HCT116 (cell line): ENCODE measurements around the gene DPP10. TPM values are rescaled to one million over a fixed set of nuclear protein-coding genes. Genes with fewer than 3 reads are reported as not detected.

Experiments
- ATAC-seq: fragments of 200-7000 bp; cut with Tn5 transposase; 2 replicates; pipeline ENCODE4 v1.9.1; 2020; ENCODE audit warnings: mild to moderate bottlenecking, moderate library complexity
- BruUV-seq: library from RNA; stranded (reverse); fragments of 400-500 nt; replicated peaks from 2 replicates; lab custom pipeline; 2021; lab: Mats Ljungman, UMichigan
- CTCF ChIA-PET: fragments of 300-600 bp; sonication (Branson Sonifier 250); formaldehyde crosslinking; loops from one replicate; lab custom pipeline; 2021; ENCODE audit warnings: antibody characterized with exemption; lab: Charles Lee
- POLR2A ChIA-PET: fragments of 300-600, 350-600 bp; sonication (Branson Sonifier 250); formaldehyde crosslinking; loops from one replicate; lab custom pipeline; 2021; ENCODE audit warnings: antibody characterized with exemption; lab: Charles Lee
- RAD21 ChIA-PET, 2 experiments: fragments of 300-600 bp; sonication (Branson Sonifier 250); formaldehyde crosslinking; loops; one replicate each; lab custom pipeline; 2023; ENCODE audit warnings: low total read pairs in 2 of 2; ENCODE audit not compliant: uncharacterized antibody in 2 of 2, unreplicated experiment in 2 of 2, low non-redundant PET in 1 of 2; lab: Charles Lee
- DNase-seq: peaks from one replicate; pipeline ENCODE4 v3.0.0-alpha.2; 2010; ENCODE audit warnings: low read depth, low spot score
- H2AFZ ChIP-seq: fragments of 200-600 bp; shearing (Covaris generic), sonication (generic); 2 replicates; pipeline ENCODE4 v1.6.1; 2017; ENCODE audit warnings: low read depth, mixed run types, mixed read lengths, antibody characterized with exemption, low read length; ENCODE audit not compliant: poor library complexity, severe bottlenecking
- H3K27ac ChIP-seq: 2 replicates; pipeline ENCODE4 v1.5.1; 2012; ENCODE audit warnings: low read depth, low read length
- H3K27me3 ChIP-seq: fragments of 200-600 bp; sonication (generic); 2 replicates; pipeline ENCODE4 v1.6.1; 2016; ENCODE audit warnings: mixed run types, low read length, mixed read lengths; ENCODE audit not compliant: insufficient read depth
- H3K36me3 ChIP-seq, 2 experiments: fragments of 200-500 bp in 1 of 2; fragments of 200-600 bp in 1 of 2; sonication (Bioruptor generic) in 1 of 2; sonication (generic) in 1 of 2; 2 replicates each; pipeline versions ENCODE4 v1.5.1 to v1.6.1; 2014 to 2016; ENCODE audit warnings: low read length in 2 of 2, inconsistent platforms in 1 of 2, mixed read lengths in 1 of 2, mixed run types in 1 of 2; ENCODE audit not compliant: insufficient read depth in 2 of 2, control insufficient read depth in 1 of 2
- H3K4me1 ChIP-seq, 2 experiments: fragments of 200-600 bp in 1 of 2; sonication (generic) in 1 of 2; 2 replicates each; pipeline versions ENCODE4 v1.5.1 to v1.6.1; 2012 to 2017; ENCODE audit warnings: low read length in 2 of 2, inconsistent platforms in 1 of 2, mild to moderate bottlenecking in 1 of 2, mixed read lengths in 1 of 2, mixed run types in 1 of 2, moderate library complexity in 1 of 2; ENCODE audit not compliant: insufficient read depth in 2 of 2, control insufficient read depth in 1 of 2
- H3K4me2 ChIP-seq: fragments of 200-600 bp; sonication (generic); 2 replicates; pipeline ENCODE4 v1.6.1; 2017; ENCODE audit warnings: mixed run types, low read length, mixed read lengths
- H3K4me3 ChIP-seq, 2 experiments: fragments of 200-600 bp in 1 of 2; sonication (generic) in 1 of 2; replicated peaks in 1 of 2; 2 replicates each; pipeline ENCODE4 v1.5.1; 2011 to 2016; ENCODE audit warnings: low read length in 2 of 2, control low read depth in 1 of 2, low read depth in 1 of 2, mild to moderate bottlenecking in 1 of 2, mixed read lengths in 1 of 2, mixed run types in 1 of 2
- H3K79me2 ChIP-seq: fragments of 200-600 bp; sonication (generic); 2 replicates; pipeline ENCODE4 v1.6.1; 2017; ENCODE audit warnings: mild to moderate bottlenecking, mixed run types, low read length, moderate library complexity, mixed read lengths; ENCODE audit not compliant: insufficient read depth
- H3K9ac ChIP-seq: fragments of 200-600 bp; sonication (generic); 2 replicates; pipeline ENCODE4 v1.6.1; 2016; ENCODE audit warnings: low read length, mixed read lengths
- H3K9me2 ChIP-seq: fragments of 200-600 bp; sonication (generic), shearing (Covaris generic); 2 replicates; pipeline ENCODE4 v1.6.1; 2017; ENCODE audit warnings: mixed run types, mild to moderate bottlenecking, moderate library complexity; ENCODE audit not compliant: insufficient read depth
- H3K9me3 ChIP-seq, 2 experiments: fragments of 200-500 bp in 1 of 2; fragments of 200-600 bp in 1 of 2; sonication (Bioruptor generic) in 1 of 2; sonication (generic) in 1 of 2; 2 replicates each; pipeline ENCODE4 v1.6.1; 2014 to 2017; ENCODE audit warnings: low read length in 2 of 2, mixed read lengths in 2 of 2, inconsistent platforms in 1 of 2, low read depth in 1 of 2, mild to moderate bottlenecking in 1 of 2, mixed run types in 1 of 2, moderate library complexity in 1 of 2; ENCODE audit not compliant: control insufficient read depth in 1 of 2, insufficient read depth in 1 of 2
- H4K20me1 ChIP-seq: fragments of 200-600 bp; sonication (generic), shearing (Covaris generic); 2 replicates; pipeline ENCODE4 v1.6.1; 2017; ENCODE audit warnings: mixed run types, mild to moderate bottlenecking, moderate library complexity; ENCODE audit not compliant: insufficient read depth
- CEBPB ChIP-seq: IDR thresholded peaks from 2 replicates; pipeline ENCODE4 v1.6.1; 2012; ENCODE audit warnings: low read depth
- EZH2 ChIP-seq: fragments of 200-600 bp; sonication (generic); IDR thresholded peaks from 2 replicates; pipeline ENCODE4 v1.6.1; 2017; ENCODE audit warnings: antibody characterized with exemption, mixed run types
- EZH2phosphoT487 ChIP-seq: fragments of 200-600 bp; IDR thresholded peaks from 2 replicates; pipeline ENCODE4 v1.6.1; 2018; ENCODE audit warnings: antibody characterized with exemption, borderline replicate concordance
- JUND ChIP-seq: IDR thresholded peaks from 2 replicates; pipeline ENCODE4 v1.6.1; 2012
- POLR2A ChIP-seq: IDR thresholded peaks from 2 replicates; pipeline ENCODE4 v1.7.0; 2011; ENCODE audit warnings: borderline replicate concordance; ENCODE audit not compliant: insufficient read depth, insufficient read length; ENCODE audit errors: extremely low read depth
- POLR2AphosphoS5 ChIP-seq: IDR thresholded peaks from 2 replicates; pipeline ENCODE4 v1.6.1; 2011; ENCODE audit warnings: mild to moderate bottlenecking, low read depth, low read length, moderate library complexity
- RAD21 ChIP-seq: IDR thresholded peaks from 2 replicates; pipeline ENCODE4 v1.6.1; 2012; ENCODE audit warnings: low read depth, mild to moderate bottlenecking
- SP1 ChIP-seq: IDR thresholded peaks from 2 replicates; pipeline ENCODE4 v1.6.1; 2012; ENCODE audit warnings: low read depth
- SRF ChIP-seq: IDR thresholded peaks from 2 replicates; pipeline ENCODE4 v1.6.1; 2012; ENCODE audit warnings: low read depth
- YY1 ChIP-seq: IDR thresholded peaks from 2 replicates; pipeline ENCODE4 v1.6.1; 2011; ENCODE audit warnings: low read length, low read depth, moderate library complexity, mild to moderate bottlenecking; ENCODE audit not compliant: insufficient replicate concordance; ENCODE audit errors: extremely low read depth
- ZFX ChIP-seq: fragments of 450-650 bp; IDR thresholded peaks from 2 replicates; pipeline ENCODE4 v1.6.1; 2017
- ZNF274 ChIP-seq: fragments of 200-500 bp; sonication (Bioruptor generic); IDR thresholded peaks from 2 replicates; pipeline ENCODE4 v1.6.1; 2014; ENCODE audit warnings: mild to moderate bottlenecking, low read depth, low read length, inconsistent platforms
- intact Hi-C: fragments of 100-400 bp; cut with micrococcal nuclease; formaldehyde crosslinking; loops from 2 replicates; pipeline ENCODE4 v1.10.0; 2022
- total RNA-seq: library from RNA; stranded (reverse); gene quantifications from one replicate; pipeline ENCODE4 v1.2.1, GENCODE V29; 2021; ENCODE audit not compliant: unreplicated experiment
- TF ChIP-seq, protein P1 (sequence below), 3 experiments: fragments of 200-600 bp in 1 of 3; sonication (generic) in 1 of 3; IDR thresholded peaks in 2 of 3; conservative IDR thresholded peaks in 1 of 3; 2 replicates each; pipeline ENCODE4 v1.5.1; 2012 to 2017; ENCODE audit warnings: low read depth in 2 of 3, low read length in 2 of 3, antibody characterized with exemption in 1 of 3, borderline replicate concordance in 1 of 3, control low read depth in 1 of 3, mild to moderate bottlenecking in 1 of 3, mixed read lengths in 1 of 3, mixed run types in 1 of 3, moderate library complexity in 1 of 3; ENCODE audit not compliant: insufficient read depth in 1 of 3
- TF ChIP-seq, protein P2 (sequence below): IDR thresholded peaks from 2 replicates; pipeline ENCODE4 v1.6.1; 2012; ENCODE audit warnings: low read depth
- TF ChIP-seq, protein P3 (sequence below): IDR thresholded peaks from 2 replicates; pipeline ENCODE4 v1.6.1; 2012
- TF ChIP-seq, protein P4 (sequence below): IDR thresholded peaks from 2 replicates; pipeline ENCODE4 v1.6.1; 2012

Gene DPP10
- total RNA-seq, 1 experiment from 2014 or later, result not detected

DNA sequence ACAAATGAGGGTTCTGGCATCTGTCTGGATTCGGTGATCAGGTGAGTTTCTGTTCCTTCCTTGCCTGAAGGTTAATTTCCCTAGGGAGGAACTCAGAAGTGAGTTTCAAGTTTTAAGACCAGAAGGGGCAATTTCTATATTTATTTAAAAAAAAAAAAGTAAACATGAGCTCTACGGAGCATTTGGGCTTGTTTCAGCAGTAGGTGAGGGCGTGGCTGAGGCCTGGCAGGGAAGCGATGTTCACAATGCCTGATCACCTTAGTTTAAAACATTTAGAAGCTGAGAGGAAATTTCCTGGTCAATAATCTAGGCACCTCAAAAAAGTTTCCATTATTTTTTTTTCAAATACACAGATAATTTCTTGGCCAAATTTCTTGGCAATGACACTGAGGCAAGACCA is 629.1 kb downstream of the DPP10 start:
- H3K27me3 ChIP-seq, result no peaks in the 10 kb centered on the region
- TF ChIP-seq CEBPB (no peak), RAD21 (no peak), JUND (no peak), YY1 (no peak), ZNF274 (no peak), POLR2A (no peak), ZFX (no peak), SP1 (no peak), POLR2AphosphoS5 (no peak), SRF (no peak), EZH2phosphoT487 (no peak), EZH2 (no peak)
- TF ChIP-seq, protein P1, sequence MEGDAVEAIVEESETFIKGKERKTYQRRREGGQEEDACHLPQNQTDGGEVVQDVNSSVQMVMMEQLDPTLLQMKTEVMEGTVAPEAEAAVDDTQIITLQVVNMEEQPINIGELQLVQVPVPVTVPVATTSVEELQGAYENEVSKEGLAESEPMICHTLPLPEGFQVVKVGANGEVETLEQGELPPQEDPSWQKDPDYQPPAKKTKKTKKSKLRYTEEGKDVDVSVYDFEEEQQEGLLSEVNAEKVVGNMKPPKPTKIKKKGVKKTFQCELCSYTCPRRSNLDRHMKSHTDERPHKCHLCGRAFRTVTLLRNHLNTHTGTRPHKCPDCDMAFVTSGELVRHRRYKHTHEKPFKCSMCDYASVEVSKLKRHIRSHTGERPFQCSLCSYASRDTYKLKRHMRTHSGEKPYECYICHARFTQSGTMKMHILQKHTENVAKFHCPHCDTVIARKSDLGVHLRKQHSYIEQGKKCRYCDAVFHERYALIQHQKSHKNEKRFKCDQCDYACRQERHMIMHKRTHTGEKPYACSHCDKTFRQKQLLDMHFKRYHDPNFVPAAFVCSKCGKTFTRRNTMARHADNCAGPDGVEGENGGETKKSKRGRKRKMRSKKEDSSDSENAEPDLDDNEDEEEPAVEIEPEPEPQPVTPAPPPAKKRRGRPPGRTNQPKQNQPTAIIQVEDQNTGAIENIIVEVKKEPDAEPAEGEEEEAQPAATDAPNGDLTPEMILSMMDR (IDR thresholded peaks at IDR 0.05 in 2 of 3, conservative IDR thresholded peaks at IDR 0.05 in 1 of 3; ENCODE audit: borderline replicate concordance in 1 of 3, insufficient read depth in 1 of 3, low read depth in 2 of 3, low read length in 2 of 3), result no peak
- TF ChIP-seq, protein P2, sequence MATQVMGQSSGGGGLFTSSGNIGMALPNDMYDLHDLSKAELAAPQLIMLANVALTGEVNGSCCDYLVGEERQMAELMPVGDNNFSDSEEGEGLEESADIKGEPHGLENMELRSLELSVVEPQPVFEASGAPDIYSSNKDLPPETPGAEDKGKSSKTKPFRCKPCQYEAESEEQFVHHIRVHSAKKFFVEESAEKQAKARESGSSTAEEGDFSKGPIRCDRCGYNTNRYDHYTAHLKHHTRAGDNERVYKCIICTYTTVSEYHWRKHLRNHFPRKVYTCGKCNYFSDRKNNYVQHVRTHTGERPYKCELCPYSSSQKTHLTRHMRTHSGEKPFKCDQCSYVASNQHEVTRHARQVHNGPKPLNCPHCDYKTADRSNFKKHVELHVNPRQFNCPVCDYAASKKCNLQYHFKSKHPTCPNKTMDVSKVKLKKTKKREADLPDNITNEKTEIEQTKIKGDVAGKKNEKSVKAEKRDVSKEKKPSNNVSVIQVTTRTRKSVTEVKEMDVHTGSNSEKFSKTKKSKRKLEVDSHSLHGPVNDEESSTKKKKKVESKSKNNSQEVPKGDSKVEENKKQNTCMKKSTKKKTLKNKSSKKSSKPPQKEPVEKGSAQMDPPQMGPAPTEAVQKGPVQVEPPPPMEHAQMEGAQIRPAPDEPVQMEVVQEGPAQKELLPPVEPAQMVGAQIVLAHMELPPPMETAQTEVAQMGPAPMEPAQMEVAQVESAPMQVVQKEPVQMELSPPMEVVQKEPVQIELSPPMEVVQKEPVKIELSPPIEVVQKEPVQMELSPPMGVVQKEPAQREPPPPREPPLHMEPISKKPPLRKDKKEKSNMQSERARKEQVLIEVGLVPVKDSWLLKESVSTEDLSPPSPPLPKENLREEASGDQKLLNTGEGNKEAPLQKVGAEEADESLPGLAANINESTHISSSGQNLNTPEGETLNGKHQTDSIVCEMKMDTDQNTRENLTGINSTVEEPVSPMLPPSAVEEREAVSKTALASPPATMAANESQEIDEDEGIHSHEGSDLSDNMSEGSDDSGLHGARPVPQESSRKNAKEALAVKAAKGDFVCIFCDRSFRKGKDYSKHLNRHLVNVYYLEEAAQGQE, result no peak
- TF ChIP-seq, protein P3, sequence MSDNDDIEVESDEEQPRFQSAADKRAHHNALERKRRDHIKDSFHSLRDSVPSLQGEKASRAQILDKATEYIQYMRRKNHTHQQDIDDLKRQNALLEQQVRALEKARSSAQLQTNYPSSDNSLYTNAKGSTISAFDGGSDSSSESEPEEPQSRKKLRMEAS, result no peak
- TF ChIP-seq, protein P4, sequence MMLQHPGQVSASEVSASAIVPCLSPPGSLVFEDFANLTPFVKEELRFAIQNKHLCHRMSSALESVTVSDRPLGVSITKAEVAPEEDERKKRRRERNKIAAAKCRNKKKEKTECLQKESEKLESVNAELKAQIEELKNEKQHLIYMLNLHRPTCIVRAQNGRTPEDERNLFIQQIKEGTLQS, result no peak
- peaks cover 0 to 18% of the 10 kb centered on the region in 2 experiments; a peak in 2 of 4 replicates for H3K9me3 ChIP-seq
- H3K9me2 ChIP-seq, result no peaks in the 10 kb centered on the region
- no peak overlapping the region for H3K27ac ChIP-seq
- H4K20me1 ChIP-seq, result no peaks in the 10 kb centered on the region
- POLR2A ChIA-PET, result no interaction called here
- no peak for DNase-seq
- no peaks in the 10 kb centered on the region for H3K79me2 ChIP-seq
- H3K4me1 ChIP-seq, result no peaks in the 10 kb centered on the region
- no TSS peak for BruUV-seq
- H3K4me2 ChIP-seq, result no peak overlapping the region
- CTCF ChIA-PET, result no interaction called here
- intact Hi-C loops, result no loop called here
- RAD21 ChIA-PET, result no interaction called here
- no peak for ATAC-seq
- H2AFZ ChIP-seq, result no peak overlapping the region
- H3K36me3 ChIP-seq, result no peaks in the 10 kb centered on the region
- H3K4me3 ChIP-seq, result no peak overlapping the region
- no peak overlapping the region for H3K9ac ChIP-seq
